Measurements from ENCODE around the gene DCC.

- peak in 1 of 2 experiments; percentile 36; a peak in 2 of 4 replicates for TF ChIP-seq CTCF (conservative IDR thresholded peaks at IDR 0.05; ENCODE audit: low read depth in 2 of 2)
- no peak for TF ChIP-seq EZH2 (IDR thresholded peaks at IDR 0.05; ENCODE audit: low read depth, unreplicated experiment)
- TF ChIP-seq ZNF331 (CRISPR knock-in tag; IDR thresholded peaks at IDR 0.05; ENCODE audit: low read depth), result no peak
- TF ChIP-seq POLR2AphosphoS5 (IDR thresholded peaks at IDR 0.05; ENCODE audit: low read depth), result no peak
- no peak for TF ChIP-seq EZH2phosphoT487 (IDR thresholded peaks at IDR 0.05; ENCODE audit: unreplicated experiment)
- TF ChIP-seq NANOG (IDR thresholded peaks at IDR 0.05; ENCODE audit: borderline replicate concordance), result no peak
- no peak for TF ChIP-seq REST (IDR thresholded peaks at IDR 0.05; ENCODE audit: unreplicated experiment)
- no peak for TF ChIP-seq ETS1 (IDR thresholded peaks at IDR 0.05)
These were observed 111.9 kb downstream of the DCC start for GRCh38 chr18:52451851-52452250.

All from GM23338 (cell line).